Kidney tubule cell (primary cell): Measurements from ENCODE around the gene CYP24A1.

Source experiments
- DNase-seq: peaks from one replicate; pipeline ENCODE4 v3.0.0-alpha.2; 2018; ENCODE audit warnings: low spot score

Gene CYP24A1

GRCh38 chr20:54174457-54175175, 830 bp upstream of the CYP24A1 start:
- no peak for DNase-seq

- DNase-seq: peak; percentile 74
These were observed 732 bp downstream of the CYP24A1 start for GRCh38 chr20:54172856-54173652.

- DNase-seq: no peak
These were observed 1.3 kb downstream of the CYP24A1 start for GRCh38 chr20:54172532-54172855.

- DNase-seq: no peak
These were observed 2.8 kb downstream of the CYP24A1 start for GRCh38 chr20:54170963-54171362.

GRCh38 chr20:54170026-54170471, 3.7 kb downstream of the CYP24A1 start:
- DNase-seq: no peak

- DNase-seq: peak; percentile 22
These were observed 4.6 kb downstream of the CYP24A1 start for GRCh38 chr20:54168961-54169862.

GRCh38 chr20:54167909-54168872, 5.6 kb downstream of the CYP24A1 start:
- DNase-seq: peak; percentile 85

- no peak for DNase-seq
These were observed 6.7 kb downstream of the CYP24A1 start for GRCh38 chr20:54166987-54167662.

GRCh38 chr20:54165803-54166202, 8.0 kb downstream of the CYP24A1 start:
- DNase-seq: no peak

GRCh38 chr20:54165014-54165413, 8.8 kb downstream of the CYP24A1 start:
- no peak for DNase-seq

GRCh38 chr20:54163402-54163801, 10.4 kb downstream of the CYP24A1 start:
- no peak for DNase-seq

GRCh38 chr20:54162378-54163009, 11.3 kb downstream of the CYP24A1 start:
- no peak for DNase-seq

GRCh38 chr20:54161821-54162149, 12.0 kb downstream of the CYP24A1 start:
- DNase-seq: no peak

GRCh38 chr20:54161008-54161820, 12.6 kb downstream of the CYP24A1 start:
- no peak for DNase-seq

GRCh38 chr20:54160065-54161007, 13.4 kb downstream of the CYP24A1 start:
- DNase-seq: no peak

GRCh38 chr20:54158856-54159418, 14.8 kb downstream of the CYP24A1 start:
- DNase-seq: no peak

GRCh38 chr20:54158226-54158625, 15.6 kb downstream of the CYP24A1 start:
- no peak for DNase-seq
